ENCODE measurements around the gene MXI1.

GRCh38 chr10:110305767-110306451 lies 98.5 kb downstream of the MXI1 start:
- TF ChIP-seq POLR2AphosphoS5 (IDR thresholded peaks at IDR 0.05) = peak in 1 of 3 donors; percentile 11
- no peak for TF ChIP-seq POLR2A (IDR thresholded peaks at IDR 0.05)
